Chondrocyte (in vitro differentiated cells): ENCODE measurements around the gene TADA2A. TPM values are rescaled to one million over a fixed set of nuclear protein-coding genes. Genes with fewer than 3 reads are reported as not detected.

Experiments
- DNase-seq: peaks from one replicate; pipeline ENCODE4 v3.0.0; 2021; ENCODE audit warnings: mixed read lengths, low spot score
- H3K27ac Mint-ChIP-seq: one replicate; pipeline ENCODE4 v1.8.0; 2021; ENCODE audit warnings: mild to moderate bottlenecking, moderate library complexity, mixed read lengths; ENCODE audit not compliant: unreplicated experiment
- H3K27me3 Mint-ChIP-seq: 2 replicates; pipeline ENCODE4 v1.8.0; 2021; ENCODE audit warnings: low read depth, mixed read lengths
- H3K36me3 Mint-ChIP-seq: 2 replicates; pipeline ENCODE4 v1.8.0; 2021; ENCODE audit warnings: low read depth, mixed read lengths
- H3K4me1 Mint-ChIP-seq: 2 replicates; pipeline ENCODE4 v1.8.0; 2021; ENCODE audit warnings: low read depth, mild to moderate bottlenecking, mixed read lengths
- H3K4me3 Mint-ChIP-seq: one replicate; pipeline ENCODE4 v1.8.0; 2021; ENCODE audit warnings: mild to moderate bottlenecking, moderate library complexity, mixed read lengths; ENCODE audit not compliant: unreplicated experiment
- H3K9me3 Mint-ChIP-seq: 2 replicates; pipeline ENCODE4 v1.8.0; 2021; ENCODE audit warnings: low read depth, mixed read lengths
- total RNA-seq: library from RNA; stranded (reverse); gene quantifications from 3 replicates; pipeline ENCODE4 v1.2.1, GENCODE V29; 2021
- TF ChIP-seq, protein P1 (sequence below): fragments of 200-600 bp; sonication (generic); IDR thresholded peaks from 2 replicates; pipeline ENCODE4 v1.5.0; 2021; ENCODE audit warnings: antibody characterized with exemption, mild to moderate bottlenecking, moderate library complexity

TADA2A gene
- total RNA-seq, 1 donor from 2014 or later: 15.1 TPM

- TF ChIP-seq, protein P1, sequence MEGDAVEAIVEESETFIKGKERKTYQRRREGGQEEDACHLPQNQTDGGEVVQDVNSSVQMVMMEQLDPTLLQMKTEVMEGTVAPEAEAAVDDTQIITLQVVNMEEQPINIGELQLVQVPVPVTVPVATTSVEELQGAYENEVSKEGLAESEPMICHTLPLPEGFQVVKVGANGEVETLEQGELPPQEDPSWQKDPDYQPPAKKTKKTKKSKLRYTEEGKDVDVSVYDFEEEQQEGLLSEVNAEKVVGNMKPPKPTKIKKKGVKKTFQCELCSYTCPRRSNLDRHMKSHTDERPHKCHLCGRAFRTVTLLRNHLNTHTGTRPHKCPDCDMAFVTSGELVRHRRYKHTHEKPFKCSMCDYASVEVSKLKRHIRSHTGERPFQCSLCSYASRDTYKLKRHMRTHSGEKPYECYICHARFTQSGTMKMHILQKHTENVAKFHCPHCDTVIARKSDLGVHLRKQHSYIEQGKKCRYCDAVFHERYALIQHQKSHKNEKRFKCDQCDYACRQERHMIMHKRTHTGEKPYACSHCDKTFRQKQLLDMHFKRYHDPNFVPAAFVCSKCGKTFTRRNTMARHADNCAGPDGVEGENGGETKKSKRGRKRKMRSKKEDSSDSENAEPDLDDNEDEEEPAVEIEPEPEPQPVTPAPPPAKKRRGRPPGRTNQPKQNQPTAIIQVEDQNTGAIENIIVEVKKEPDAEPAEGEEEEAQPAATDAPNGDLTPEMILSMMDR: peak; percentile 63
- Mint-ChIP-seq H3K27ac (peak overlapping the region; percentile 29), H3K9me3 (no peaks in the 10 kb centered on the region), H3K27me3 (no peaks in the 10 kb centered on the region), H3K4me1 (no peaks in the 10 kb centered on the region), H3K4me3 (no peak overlapping the region), H3K36me3 (peaks cover 19% of the 10 kb centered on the region)
- no peak for DNase-seq
Measured at GRCh38 chr17:37413875-37414519, 7.3 kb downstream of the TADA2A start.

- H3K27ac Mint-ChIP-seq: no peak overlapping the region
- no peak overlapping the region for H3K4me3 Mint-ChIP-seq
- no peak for DNase-seq
- H3K4me1 Mint-ChIP-seq: no peaks in the 10 kb centered on the region
- no peaks in the 10 kb centered on the region for H3K27me3 Mint-ChIP-seq
- peaks cover 17% of the 10 kb centered on the region for H3K36me3 Mint-ChIP-seq
- TF ChIP-seq, protein P1: no peak
- H3K9me3 Mint-ChIP-seq: no peaks in the 10 kb centered on the region
Measured at GRCh38 chr17:37417852-37418251, 11.2 kb downstream of the TADA2A start.

DNA sequence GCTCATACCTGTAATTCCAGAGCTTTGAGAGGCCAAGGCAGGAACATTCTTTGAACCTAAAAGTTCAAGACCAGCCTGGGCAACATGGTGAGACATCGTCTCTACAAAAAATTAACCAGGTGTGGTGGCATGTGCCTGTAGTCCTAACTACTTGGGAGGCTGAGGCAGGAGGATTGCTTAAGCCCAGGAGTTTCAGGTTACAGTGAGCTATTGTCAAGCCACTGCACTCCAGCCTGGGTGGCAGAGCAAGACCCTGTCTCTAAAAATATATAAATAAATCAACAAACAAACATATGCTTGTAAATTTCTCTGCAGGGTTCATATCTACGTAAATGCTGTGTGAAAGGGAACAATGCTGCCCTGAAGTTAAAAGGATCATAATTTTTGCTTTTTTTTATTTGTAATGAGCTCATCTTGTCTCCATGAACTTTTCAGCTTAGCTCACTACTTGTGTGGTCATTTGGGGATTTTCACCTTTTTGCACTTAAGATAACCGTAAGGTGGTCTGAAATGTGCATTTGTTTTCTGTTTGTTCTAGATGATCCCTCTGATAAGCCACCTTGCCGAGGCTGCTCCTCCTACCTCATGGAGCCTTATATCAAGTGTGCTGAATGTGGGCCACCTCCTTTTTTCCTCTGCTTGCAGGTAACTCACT is 16.4 kb downstream of the TADA2A start:
- H3K27me3 Mint-ChIP-seq: no peaks in the 10 kb centered on the region
- no peaks in the 10 kb centered on the region for H3K4me1 Mint-ChIP-seq
- no peak overlapping the region for H3K27ac Mint-ChIP-seq
- no peaks in the 10 kb centered on the region for H3K9me3 Mint-ChIP-seq
- TF ChIP-seq, protein P1: no peak
- no peak overlapping the region for H3K4me3 Mint-ChIP-seq
- DNase-seq: no peak
- H3K36me3 Mint-ChIP-seq: peaks cover 14% of the 10 kb centered on the region

DNA sequence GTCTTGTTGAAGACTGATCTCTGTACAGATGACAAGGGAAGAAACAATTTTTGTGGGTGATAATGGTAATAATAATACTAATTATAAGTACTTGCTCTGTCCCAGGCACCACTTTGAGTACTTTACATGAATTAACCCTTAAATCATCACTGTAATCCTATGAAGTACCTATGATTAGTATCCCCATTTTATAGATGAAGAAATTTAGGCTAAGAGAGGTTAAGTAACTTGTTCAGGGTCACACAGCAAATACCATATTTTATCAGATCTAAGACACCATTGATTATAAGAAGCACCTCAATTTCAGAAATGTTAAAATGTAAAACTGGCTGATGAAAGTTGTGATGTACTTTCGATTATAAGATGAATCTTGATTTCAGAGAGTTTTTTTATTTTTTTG is 18.6 kb downstream of the TADA2A start:
- Mint-ChIP-seq H3K9me3 (no peaks in the 10 kb centered on the region), H3K4me1 (peaks cover 9% of the 10 kb centered on the region), H3K27ac (no peak overlapping the region), H3K36me3 (peaks cover 14% of the 10 kb centered on the region), H3K27me3 (no peaks in the 10 kb centered on the region), H3K4me3 (no peak overlapping the region)
- TF ChIP-seq, protein P1: no peak
- no peak for DNase-seq

DNA sequence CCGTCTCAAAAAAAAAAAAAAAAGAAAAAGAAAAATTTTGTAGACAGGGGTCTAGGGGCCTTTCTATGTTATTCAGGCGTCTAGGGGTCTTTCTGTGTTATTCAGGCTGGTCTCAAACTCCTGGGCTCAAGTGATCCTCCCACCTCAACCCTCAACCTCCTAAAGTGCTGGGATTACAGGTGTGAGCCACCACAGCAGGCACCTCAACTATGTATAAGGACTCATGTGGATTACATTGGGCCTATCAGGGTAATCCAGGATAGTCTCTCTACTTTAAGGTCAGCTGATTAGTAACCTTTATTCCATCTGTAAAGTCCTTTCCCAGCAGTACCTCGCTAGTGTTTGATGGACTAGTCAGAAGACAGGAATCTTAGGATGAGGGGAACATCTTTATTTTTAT is 22.4 kb downstream of the TADA2A start:
- no peak overlapping the region for H3K4me3 Mint-ChIP-seq
- TF ChIP-seq, protein P1: no peak
- DNase-seq: no peak
- no peaks in the 10 kb centered on the region for H3K9me3 Mint-ChIP-seq
- H3K36me3 Mint-ChIP-seq: peaks cover 15% of the 10 kb centered on the region
- H3K27me3 Mint-ChIP-seq: no peaks in the 10 kb centered on the region
- H3K27ac Mint-ChIP-seq: no peak overlapping the region
- peaks cover 15% of the 10 kb centered on the region for H3K4me1 Mint-ChIP-seq
